HUES6 (cell line): Measurements from ENCODE around the gene EMX2.

Source experiments
- H3K27ac ChIP-seq: 2 replicates; pipeline ENCODE4 v1.7.0; 2013; ENCODE audit warnings: low read depth, mild to moderate bottlenecking, low read length, inconsistent platforms
- H3K27me3 ChIP-seq: 2 replicates; pipeline ENCODE4 v1.6.1; 2013; ENCODE audit warnings: low read length; ENCODE audit not compliant: control insufficient read depth, insufficient read depth
- H3K36me3 ChIP-seq: 2 replicates; pipeline ENCODE4 v1.6.1; 2013; ENCODE audit warnings: low read length; ENCODE audit not compliant: control insufficient read depth, insufficient read depth
- H3K4me1 ChIP-seq: 2 replicates; pipeline ENCODE4 v1.6.1; 2013; ENCODE audit warnings: low read length; ENCODE audit not compliant: control insufficient read depth, insufficient read depth
- H3K4me3 ChIP-seq: 2 replicates; pipeline ENCODE4 v1.5.1; 2013; ENCODE audit warnings: low read depth, low read length
- H3K9ac ChIP-seq: one replicate; pipeline ENCODE4 v1.6.1; 2013; ENCODE audit warnings: mild to moderate bottlenecking, low read length
- H3K9me3 ChIP-seq: 2 replicates; pipeline ENCODE4 v1.6.1; 2013; ENCODE audit warnings: low read depth, low read length; ENCODE audit not compliant: control insufficient read depth, insufficient read depth

The EMX2 gene

DNA sequence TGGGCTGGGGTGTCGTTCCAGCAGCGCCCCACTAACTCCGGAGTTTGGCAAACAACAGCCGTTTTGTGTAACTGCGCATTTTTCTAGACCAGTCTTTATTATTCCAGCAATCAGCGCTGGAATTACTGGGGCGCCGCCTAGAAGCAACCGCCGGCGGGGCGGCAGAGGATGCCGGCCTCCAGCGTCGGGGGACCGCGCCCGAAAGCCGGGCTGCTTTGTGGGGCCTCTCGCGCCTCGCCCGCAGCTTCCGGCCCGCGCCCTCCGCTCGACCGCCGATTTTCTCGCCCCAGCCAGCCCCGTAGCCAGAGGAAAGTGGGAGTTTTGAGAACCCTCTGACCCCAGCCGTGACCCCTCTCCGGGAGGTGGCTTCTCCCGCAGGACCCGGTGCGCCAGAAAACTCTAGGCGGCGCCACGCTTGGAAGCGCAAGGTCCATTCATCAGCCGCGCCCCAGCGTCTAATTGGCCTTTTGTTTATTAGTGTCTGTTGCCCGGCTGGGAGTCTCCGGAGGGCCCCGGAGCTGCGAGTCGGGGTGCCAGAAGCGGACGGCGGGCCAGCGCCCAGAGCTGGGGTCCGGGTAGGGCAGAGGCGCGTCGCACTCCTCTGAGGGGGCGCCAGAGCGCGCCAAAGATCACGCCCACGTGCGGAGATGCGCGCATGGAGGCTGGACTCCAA, 10.7 kb downstream of the EMX2 start:
- Histone ChIP-seq H3K4me1 (peaks cover 26% of the 10 kb centered on the region), H3K27ac (no peak overlapping the region), H3K4me3 (peak overlapping the region; percentile 45), H3K9me3 (no peaks in the 10 kb centered on the region), H3K9ac (no peak overlapping the region), H3K27me3 (peaks cover 98% of the 10 kb centered on the region), H3K36me3 (no peaks in the 10 kb centered on the region)

DNA sequence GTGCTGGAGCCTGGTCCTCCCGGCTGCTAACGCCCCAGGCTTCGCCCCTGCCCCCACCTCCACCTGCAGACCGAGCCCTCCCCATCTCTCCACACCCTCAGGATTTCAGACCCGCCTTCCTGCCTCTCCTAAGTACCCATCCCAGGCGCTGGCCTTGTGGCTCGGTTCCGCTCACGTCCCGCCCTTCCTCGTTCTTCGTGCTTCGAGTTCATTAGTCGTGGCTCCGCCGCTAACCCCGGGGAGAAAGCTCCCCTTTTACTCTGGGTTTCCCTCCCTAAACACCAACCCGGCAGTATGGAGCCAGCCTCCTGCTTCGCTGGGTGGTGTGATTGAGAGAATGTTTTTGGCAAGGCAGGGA, 11.2 kb downstream of the EMX2 start:
- Histone ChIP-seq H3K36me3 (no peaks in the 10 kb centered on the region), H3K9ac (peak overlapping the region; percentile 22), H3K27me3 (peaks cover 95% of the 10 kb centered on the region), H3K4me1 (peaks cover 26% of the 10 kb centered on the region), H3K9me3 (no peaks in the 10 kb centered on the region), H3K4me3 (peak overlapping the region; percentile 45), H3K27ac (no peak overlapping the region)

DNA sequence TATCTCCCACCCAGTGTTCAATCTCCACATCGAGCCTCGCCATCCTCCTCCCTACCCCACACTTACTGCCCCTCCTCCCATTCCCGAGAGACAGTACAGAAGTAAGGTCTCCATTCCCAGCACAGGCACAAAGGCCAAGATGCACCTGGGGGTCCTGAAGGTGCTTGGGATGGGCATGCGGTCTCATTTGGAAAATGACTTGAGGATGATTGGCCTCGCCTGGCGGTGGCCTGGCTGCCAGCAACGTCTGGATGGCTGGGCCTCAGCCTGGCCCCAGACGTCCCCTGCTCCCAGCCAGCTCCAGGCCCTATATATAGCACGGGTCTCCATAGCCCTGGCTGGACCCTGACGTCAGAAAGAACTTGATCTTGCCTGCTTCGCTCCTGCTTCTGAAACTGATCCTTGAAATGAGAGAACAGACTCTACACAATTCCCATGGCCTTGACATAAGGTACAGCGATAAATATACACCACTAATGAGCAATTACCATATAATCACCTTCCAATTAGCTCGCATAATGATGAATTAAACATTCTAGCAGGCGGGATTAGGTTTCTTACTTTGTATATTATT, 11.8 kb downstream of the EMX2 start:
- no peaks in the 10 kb centered on the region for H3K9me3 ChIP-seq
- no peaks in the 10 kb centered on the region for H3K36me3 ChIP-seq
- H3K27ac ChIP-seq: no peak overlapping the region
- H3K4me1 ChIP-seq: peaks cover 26% of the 10 kb centered on the region
- H3K27me3 ChIP-seq: peaks cover 93% of the 10 kb centered on the region
- H3K9ac ChIP-seq: peak overlapping the region; percentile 22
- H3K4me3 ChIP-seq: peak overlapping the region; percentile 45; the same call in 1 of the 2 replicates

DNA sequence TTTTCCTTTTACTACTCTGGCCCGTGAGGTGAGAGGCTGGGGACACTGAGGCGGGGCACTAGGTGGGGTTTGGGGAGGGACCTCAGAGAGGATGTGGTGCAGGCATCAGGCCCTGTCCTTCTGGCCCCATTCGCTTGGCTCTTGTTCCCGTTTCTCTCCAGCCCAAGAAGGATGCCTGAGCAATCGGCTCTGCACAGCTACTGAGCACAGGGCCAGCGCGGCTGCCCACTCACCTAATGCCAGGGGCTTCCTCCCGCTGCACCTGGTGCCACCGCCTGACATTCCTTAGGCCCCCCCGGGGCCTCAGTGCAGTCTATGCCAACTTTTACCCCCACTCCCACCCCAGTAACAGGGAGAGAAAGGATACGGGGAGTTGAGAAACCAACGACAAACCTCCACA, 12.5 kb downstream of the EMX2 start:
- Histone ChIP-seq H3K4me3 (no peak overlapping the region), H3K9me3 (no peaks in the 10 kb centered on the region), H3K9ac (no peak overlapping the region), H3K4me1 (peaks cover 26% of the 10 kb centered on the region), H3K27me3 (peaks cover 93% of the 10 kb centered on the region), H3K27ac (no peak overlapping the region), H3K36me3 (no peaks in the 10 kb centered on the region)

DNA sequence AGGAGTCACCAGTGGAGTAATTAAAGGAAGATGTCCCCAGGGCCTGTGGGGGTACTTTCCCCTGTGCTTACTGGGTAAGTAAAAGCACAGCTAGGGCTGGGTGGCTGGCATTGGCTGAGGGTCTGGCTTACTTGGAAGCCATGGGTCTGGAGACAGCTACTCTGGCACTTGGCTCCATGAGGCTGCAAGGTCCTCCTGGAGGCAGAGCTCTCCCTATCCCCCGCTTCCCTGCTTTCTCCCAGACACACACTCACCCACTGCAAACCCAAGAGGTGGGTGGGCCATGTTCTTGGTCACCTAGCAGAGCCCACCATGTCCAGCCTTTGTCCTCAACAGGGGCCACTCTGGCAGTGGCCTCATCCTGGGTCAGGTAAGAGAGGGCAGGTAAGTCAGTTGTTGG, 13.3 kb downstream of the EMX2 start:
- H3K27me3 ChIP-seq: peaks cover 88% of the 10 kb centered on the region
- H3K27ac ChIP-seq: no peak overlapping the region
- H3K9ac ChIP-seq: no peak overlapping the region
- H3K36me3 ChIP-seq: no peaks in the 10 kb centered on the region
- H3K4me3 ChIP-seq: no peak overlapping the region
- H3K9me3 ChIP-seq: no peaks in the 10 kb centered on the region
- peaks cover 26% of the 10 kb centered on the region for H3K4me1 ChIP-seq

DNA sequence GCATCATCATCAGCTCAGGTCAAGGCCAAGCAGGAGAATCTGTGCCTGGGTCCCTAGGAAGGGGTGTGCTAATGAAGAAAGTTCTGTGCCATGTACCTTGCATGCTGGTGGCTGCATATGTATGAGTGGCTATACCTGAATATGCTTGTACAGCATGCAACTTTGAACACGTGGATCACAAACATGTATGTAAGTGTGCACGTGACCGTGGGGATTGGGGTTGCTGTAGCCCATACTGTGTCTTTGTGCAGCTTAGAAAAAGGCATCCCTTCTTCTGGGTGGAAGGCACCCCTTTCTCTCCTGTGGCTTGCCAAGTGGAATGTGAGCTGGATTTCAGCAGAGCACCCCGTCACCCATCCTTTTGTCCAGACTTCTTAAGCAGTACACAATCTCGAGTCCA, 13.8 kb downstream of the EMX2 start:
- Histone ChIP-seq H3K9me3 (no peaks in the 10 kb centered on the region), H3K27me3 (peaks cover 87% of the 10 kb centered on the region), H3K4me1 (peaks cover 24% of the 10 kb centered on the region), H3K36me3 (no peaks in the 10 kb centered on the region), H3K9ac (no peak overlapping the region), H3K27ac (no peak overlapping the region), H3K4me3 (no peak overlapping the region)

DNA sequence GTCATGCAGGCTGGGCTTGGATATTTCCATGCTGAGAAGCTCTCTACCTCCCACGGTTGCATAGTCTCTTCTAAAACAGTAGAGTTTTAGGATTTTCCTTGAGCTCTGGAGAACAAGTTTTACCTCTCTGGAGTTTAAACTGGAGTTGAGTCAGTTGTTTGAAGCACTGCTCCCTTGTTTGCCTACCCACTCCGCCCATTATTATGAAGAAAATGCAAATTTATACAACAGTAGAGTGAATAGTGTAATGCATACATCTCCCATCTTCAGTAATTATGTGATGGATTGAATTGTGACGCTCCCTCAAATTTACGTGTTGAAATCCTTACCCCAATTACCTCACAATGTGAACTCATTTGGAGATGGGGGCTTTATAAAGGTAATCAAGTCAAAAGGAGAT, 17.2 kb downstream of the EMX2 start:
- Histone ChIP-seq H3K9ac (no peak overlapping the region), H3K36me3 (no peaks in the 10 kb centered on the region), H3K4me1 (no peaks in the 10 kb centered on the region), H3K4me3 (no peak overlapping the region), H3K27ac (no peak overlapping the region), H3K9me3 (no peaks in the 10 kb centered on the region), H3K27me3 (peaks cover 66% of the 10 kb centered on the region)

DNA sequence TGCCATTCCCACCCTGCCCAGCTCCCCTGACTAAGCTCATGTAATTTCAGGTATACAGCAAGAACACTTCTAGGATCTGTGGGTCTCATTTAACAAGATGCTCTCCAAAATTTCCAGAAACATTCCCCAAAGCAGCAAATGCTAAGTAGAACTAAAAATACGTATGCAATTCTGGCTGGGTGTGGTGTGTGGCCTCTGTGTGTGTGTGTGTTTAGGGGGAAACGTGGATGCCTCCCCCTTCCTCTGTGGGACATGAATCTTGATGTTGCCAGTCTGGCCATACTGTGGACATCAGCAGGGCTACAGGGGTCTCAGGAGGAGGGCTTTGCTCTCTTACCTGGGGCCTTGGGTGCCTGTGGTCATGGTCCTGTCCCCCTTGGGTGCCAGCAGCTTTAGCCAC, 18.4 kb downstream of the EMX2 start:
- 0 out of 2 replicates have a peak, but pooled peaks cover 3% of the 10 kb centered on the region for H3K4me1 ChIP-seq
- no peak overlapping the region for H3K9ac ChIP-seq
- H3K4me3 ChIP-seq: no peak overlapping the region
- H3K27me3 ChIP-seq: peaks cover 53% of the 10 kb centered on the region
- no peaks in the 10 kb centered on the region for H3K9me3 ChIP-seq
- no peak overlapping the region for H3K27ac ChIP-seq
- no peaks in the 10 kb centered on the region for H3K36me3 ChIP-seq

DNA sequence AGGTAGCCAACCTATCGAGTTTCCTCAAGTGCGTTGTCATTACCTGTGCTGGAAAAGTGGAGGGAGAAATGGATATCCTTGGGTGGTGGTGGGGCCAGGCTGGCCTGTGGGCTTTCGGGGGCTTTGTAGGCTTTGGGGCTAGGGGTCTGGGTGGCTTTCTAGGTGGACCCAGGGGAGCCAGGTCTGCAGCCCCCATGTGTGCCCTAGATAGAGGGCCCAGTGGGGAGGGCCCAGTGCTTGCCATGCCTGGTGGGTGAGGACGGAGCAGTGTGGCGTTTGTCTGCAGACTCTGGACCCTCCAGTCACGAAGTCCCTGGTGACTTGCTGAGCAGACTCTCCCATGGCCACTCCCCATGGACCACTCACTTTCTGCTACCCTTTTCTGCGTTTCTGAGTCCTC, 19.7 kb downstream of the EMX2 start:
- H3K4me3 ChIP-seq: no peak overlapping the region
- H3K27ac ChIP-seq: no peak overlapping the region
- H3K4me1 ChIP-seq: 0 out of 2 replicates have a peak, but pooled peaks cover 3% of the 10 kb centered on the region
- no peaks in the 10 kb centered on the region for H3K36me3 ChIP-seq
- H3K27me3 ChIP-seq: peaks cover 41% of the 10 kb centered on the region
- no peaks in the 10 kb centered on the region for H3K9me3 ChIP-seq
- no peak overlapping the region for H3K9ac ChIP-seq

DNA sequence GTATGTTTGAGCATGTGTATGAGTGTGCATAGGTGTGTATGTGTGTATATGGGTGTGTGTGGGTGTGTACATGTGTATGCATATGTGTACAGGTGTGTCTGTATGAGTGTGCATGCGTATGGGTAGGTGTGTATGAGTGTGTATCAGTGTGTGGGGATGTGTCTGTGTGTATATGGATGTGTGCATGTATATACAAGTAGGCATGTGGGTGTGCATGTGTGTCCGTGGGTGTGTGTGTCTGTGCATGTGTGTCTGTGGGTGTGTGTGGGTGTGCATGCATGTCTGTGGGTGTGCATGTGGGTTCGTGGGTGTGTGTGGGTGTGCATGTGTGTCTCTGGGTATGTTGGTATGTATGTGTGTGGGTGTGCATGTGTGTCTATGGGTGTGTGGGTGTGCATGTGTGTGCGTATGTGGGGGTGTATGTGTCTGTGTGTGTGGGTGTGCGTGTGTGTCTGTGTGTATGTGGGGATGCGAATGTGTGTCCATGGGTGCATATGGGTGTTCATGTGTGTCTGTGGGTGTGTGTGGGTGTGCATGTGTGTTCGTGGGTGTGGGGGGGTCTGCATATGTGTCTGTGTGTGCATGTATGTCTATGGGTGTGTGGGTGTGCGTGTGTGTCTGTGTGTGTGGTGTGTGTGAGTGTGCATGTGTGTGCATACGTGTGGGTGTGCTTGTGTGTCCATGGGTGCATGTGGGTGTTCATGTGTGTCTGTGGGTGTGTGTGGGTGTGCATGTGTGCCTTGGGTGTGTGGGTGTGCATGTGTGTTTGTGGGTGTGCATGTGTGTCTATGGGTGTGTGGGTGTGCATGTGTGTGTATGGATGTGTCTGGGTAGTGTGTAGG, 20.6 kb downstream of the EMX2 start:
- Histone ChIP-seq H3K4me1 (0 out of 2 replicates have a peak, but pooled peaks cover 3% of the 10 kb centered on the region), H3K27me3 (peaks cover 34% of the 10 kb centered on the region), H3K9me3 (no peaks in the 10 kb centered on the region)

DNA sequence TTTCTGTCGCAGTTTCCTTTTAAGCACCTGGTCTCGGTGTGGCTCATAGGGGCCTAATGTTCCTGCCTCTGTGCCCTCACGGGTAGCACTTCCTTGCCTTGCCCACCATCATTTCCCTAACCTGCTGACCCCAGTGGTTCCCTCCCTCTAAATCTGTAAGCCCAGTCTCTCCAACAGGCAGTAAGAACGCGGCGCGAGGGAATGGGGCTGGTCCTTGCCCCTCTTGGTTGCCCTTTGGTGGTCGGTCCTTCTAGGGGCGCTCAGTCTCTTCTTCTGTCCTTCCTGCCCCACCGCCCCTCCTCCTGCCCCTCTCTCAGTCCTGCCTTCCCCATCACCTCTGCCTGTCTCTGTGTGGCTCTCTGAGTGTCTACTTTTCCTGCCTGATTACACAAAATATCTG, 21.2 kb downstream of the EMX2 start:
- peaks cover 32% of the 10 kb centered on the region for H3K27me3 ChIP-seq

More for the DNA sequence above, 20.6 kb downstream of the EMX2 start:
- Histone ChIP-seq H3K27ac (no peak overlapping the region), H3K4me3 (no peak overlapping the region), H3K9ac (no peak overlapping the region), H3K36me3 (no peaks in the 10 kb centered on the region)

More for the DNA sequence above, 21.2 kb downstream of the EMX2 start:
- H3K9me3 ChIP-seq: no peaks in the 10 kb centered on the region
- no peak overlapping the region for H3K4me3 ChIP-seq
- H3K36me3 ChIP-seq: no peaks in the 10 kb centered on the region
- no peak overlapping the region for H3K27ac ChIP-seq
- 0 out of 2 replicates have a peak, but pooled peaks cover 3% of the 10 kb centered on the region for H3K4me1 ChIP-seq
- no peak overlapping the region for H3K9ac ChIP-seq
